B cell (primary cell): ENCODE results near the gene TMEM254.

Experiments
- EZH2 ChIP-seq: IDR thresholded peaks from 2 replicates; pipeline ENCODE4 v1.6.1; 2012; ENCODE audit warnings: borderline replicate concordance, low read depth, mild to moderate bottlenecking, moderate library complexity, low read length; ENCODE audit not compliant: insufficient read depth, poor library complexity, severe bottlenecking
- TF ChIP-seq, protein P1 (sequence below): fragments of 200-600 bp; IDR thresholded peaks from one replicate; pipeline ENCODE4 v1.8.0; 2022; ENCODE audit warnings: antibody characterized with exemption, mild to moderate bottlenecking

DNA sequence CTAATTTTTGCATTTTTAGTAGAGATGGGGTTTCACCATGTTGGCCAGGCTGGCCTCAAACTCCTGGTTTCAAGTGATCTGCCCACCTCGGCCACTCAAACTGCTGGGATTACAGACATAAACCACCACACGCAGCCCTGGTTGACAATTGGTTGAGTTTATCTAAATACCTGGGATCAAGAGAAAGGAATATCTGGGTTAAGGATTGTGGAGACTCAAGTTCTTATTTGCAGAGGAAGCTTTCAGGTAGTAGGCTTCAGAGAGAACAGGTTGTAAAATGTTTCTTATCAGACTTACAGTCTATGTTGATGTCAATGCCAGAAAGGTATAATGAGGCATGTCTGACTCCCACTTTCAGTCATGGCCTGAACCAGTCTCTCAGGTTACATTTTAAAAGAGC, 5.9 kb upstream of the TMEM254 start:
- TF ChIP-seq EZH2, result no peak
- TF ChIP-seq, protein P1, sequence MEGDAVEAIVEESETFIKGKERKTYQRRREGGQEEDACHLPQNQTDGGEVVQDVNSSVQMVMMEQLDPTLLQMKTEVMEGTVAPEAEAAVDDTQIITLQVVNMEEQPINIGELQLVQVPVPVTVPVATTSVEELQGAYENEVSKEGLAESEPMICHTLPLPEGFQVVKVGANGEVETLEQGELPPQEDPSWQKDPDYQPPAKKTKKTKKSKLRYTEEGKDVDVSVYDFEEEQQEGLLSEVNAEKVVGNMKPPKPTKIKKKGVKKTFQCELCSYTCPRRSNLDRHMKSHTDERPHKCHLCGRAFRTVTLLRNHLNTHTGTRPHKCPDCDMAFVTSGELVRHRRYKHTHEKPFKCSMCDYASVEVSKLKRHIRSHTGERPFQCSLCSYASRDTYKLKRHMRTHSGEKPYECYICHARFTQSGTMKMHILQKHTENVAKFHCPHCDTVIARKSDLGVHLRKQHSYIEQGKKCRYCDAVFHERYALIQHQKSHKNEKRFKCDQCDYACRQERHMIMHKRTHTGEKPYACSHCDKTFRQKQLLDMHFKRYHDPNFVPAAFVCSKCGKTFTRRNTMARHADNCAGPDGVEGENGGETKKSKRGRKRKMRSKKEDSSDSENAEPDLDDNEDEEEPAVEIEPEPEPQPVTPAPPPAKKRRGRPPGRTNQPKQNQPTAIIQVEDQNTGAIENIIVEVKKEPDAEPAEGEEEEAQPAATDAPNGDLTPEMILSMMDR, result no peak
